HG02943 (cell line): ENCODE results near the gene FAM222B.

Experiments
- ATAC-seq: cut with Tn5 transposase; IDR thresholded peaks from one replicate; pipeline ENCODE4 v1.9.1; 2021; ENCODE audit warnings: mild to moderate bottlenecking, low read depth, moderate library complexity; ENCODE audit not compliant: unreplicated experiment

The FAM222B gene

GRCh38 chr17:28719021-28719433 is 123.6 kb downstream of the FAM222B start:
- ATAC-seq: no peak

DNA sequence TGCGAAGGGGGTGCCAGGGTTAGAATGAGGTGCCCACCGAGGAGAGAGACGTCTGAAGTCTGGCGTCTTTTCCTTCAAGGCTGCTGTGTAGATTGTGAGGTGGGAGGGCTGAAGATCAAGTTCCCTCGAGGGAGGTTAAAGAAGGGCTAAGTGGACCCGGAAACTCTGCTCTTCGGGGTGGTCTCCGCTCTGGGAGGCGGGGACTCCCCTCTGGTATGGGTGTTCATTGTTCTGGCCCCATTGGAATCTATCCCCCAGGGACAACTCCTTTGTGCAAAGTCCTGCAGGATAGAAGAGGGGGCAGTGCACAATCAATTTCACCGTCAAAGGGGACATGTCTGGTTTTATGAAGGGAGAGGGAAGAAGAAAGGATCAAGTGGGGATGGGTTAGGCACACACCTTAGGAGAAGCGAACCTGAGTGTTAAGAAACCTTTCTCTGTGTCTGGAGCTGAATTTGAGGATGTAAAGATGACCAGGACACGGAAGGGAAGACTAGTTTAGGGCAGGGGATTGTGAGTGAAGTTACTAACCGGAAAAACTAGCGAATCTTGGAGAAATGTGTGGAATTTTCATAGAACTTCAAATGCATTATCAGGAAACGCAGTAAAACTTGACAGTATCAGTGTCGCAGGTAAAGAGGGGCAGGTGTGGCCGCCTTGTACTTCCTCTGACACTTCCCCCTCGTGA is 124.1 kb downstream of the FAM222B start:
- no peak for ATAC-seq

DNA sequence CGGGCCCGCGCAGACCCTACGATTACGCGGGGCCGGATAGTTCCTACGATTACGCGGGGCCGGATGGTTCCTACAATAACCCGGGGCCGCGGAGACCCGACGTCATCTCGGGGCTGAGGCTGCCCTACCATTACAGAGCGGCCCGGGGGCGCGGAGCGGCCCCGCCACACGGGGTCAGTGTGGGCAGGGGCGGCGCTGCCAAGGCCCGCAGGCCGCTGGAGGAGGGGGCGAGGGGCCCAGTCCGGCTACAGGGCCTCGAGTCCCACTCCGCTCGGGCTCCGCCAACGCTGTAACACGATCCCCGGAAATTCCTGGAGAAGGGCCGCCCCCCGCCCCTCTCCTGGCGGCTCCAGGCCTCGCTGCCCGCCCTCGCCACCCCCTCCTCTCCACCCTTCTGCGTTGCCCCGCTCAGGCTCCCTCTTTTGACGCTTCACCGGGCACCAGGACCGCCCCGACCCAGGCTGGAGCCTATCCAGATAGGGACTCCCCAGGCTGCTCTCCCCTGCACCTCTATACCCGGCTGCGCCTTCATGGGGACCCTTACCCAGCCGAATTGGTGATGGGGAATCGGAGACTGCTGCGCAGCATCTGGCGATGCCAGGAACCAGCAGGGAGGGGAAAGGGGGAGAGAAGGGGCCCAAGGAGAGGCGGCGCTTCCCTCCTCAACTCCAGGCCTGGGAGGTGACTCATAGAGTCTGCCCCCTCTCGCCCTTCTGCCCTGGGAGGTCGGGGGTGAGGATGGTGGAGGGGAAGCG is 124.8 kb downstream of the FAM222B start, which contains the start of gene RAB34:
RAB34 (minus strand) TSS at position 291 of the 755 bp plus-strand sequence. CDS start 602 bp downstream, outside the sequence.
- ATAC-seq: no peak

DNA sequence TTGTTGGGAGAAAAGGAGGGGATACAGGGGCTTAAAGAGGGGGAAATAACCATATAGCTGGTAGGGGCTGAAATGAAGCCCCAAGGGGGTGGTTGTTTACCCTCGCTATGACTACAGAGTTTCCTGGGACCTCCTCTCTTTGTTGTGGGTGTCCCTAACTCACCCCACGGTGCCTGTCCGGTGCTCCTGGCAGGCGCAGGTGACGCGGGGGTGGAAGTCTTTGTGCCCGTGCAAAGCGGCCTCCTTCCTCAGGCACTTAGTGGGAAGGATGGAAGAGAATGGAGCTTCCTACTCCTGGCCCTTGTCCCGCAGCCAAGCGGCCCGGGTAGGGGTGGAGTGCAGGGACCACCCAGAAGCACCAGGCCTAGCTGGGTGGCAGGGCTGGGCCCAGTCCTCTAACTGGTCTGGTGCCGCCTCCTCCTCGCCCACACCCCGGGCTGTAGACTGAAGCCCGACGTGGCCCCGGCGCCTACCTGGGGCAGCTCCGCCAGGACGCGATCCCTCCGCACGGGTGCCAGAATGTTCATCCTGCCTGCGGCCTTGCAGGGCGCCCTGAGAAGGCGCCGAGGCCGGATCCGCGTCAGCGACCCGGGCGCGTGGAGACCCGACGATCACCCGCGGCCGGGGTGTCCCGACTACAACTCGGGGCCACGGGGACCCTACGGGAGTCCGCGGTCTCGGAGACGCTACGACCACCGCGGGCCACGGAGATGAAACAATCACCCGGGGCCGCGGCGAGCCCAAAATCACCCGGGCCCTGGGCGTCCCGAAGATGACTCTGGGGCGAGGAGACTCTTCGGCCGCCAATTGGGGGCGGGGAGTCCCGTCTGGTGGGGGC is 125.6 kb downstream of the FAM222B start:
- no peak for ATAC-seq

- ATAC-seq: no peak
These were observed 127.4 kb downstream of the FAM222B start for GRCh38 chr17:28715217-28715616.

DNA sequence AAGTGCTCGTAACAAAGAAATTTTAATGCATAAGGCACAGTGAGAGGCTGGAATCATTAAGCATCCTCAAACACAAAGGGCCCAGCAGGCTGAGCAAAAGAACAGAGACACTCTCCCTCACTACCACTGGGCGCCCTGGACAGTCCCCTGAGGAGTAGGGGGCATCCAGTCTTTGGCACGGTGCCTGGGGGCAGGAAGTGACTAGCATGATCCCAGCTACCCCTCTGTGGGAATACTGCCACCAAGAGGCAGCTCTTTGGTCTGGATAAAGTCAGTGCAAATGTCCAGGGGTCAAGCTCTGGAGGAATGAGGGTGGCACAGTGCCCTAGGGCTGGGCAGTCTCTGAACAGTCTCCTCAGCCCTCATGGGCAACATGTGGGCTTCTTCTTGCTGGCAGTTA is 128.3 kb downstream of the FAM222B start:
- ATAC-seq: no peak

- no peak for ATAC-seq
These were observed 129.7 kb downstream of the FAM222B start for GRCh38 chr17:28712705-28713415.

GRCh38 chr17:28712032-28712704 is 130.4 kb downstream of the FAM222B start:
- no peak for ATAC-seq

DNA sequence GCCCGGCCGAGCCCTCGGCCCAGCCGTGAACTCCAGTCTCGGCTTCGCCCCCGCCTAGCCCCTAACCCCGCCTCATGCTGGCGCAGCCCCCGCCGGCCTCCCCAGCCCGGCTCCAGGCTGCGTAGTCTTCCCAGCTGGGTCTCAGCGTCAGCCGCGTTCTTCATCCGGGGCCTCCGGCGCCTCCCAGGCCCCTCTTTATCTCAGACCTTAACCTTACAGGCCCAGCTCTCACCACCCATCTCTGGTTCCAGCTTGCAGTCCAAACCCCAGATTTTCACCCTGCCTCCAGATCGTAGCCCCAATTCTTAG is 130.9 kb downstream of the FAM222B start, which contains the start of gene PROCA1:
PROCA1 (minus strand) TSS at position 166 of the 309 bp plus-strand sequence. CDS start 228 bp downstream, outside the sequence.
- ATAC-seq: peak; percentile 21

DNA sequence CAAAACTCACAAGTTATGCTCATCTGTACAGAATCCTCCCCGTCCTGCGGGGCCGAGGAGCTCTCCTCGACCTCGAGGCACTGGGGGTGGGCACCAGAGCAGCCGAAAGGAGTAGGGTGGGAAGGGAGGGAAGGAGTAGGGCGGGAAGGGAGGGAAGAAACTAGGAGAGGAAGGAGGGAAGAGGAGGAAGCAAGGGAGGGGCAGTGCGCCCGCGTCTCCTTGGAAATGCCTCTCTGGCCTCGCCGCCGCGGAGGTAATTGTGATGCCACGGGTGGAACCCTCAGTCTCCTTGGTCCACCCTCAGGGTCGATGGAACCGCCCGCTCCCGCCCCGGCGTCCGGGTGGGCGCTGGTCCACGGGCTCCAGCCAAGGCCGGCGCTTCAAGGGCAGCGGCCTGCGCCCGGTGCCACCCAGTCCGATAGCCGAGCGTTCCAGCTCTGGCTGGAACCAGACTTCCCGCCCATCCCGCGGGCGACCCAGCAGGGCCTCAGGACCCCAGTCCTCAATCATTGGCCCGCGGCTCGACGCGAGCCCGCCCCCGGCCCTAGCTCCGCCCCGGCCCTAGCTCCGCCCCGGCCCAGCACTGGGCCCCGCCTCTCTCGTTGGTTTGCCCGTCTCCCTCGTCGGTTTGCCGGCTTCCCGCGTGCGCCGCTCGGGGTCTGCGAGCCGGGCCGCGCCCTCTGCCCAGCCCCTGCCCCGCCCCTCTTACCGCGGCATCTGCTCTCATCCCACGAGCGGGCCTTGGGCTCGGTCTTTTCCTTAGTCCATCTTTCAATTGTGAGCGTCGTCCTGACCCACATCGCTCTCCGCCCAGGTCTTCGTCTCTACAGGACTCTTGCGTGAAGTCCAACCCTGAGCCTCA is 131.5 kb downstream of the FAM222B start:
- peak; percentile 61 for ATAC-seq

DNA sequence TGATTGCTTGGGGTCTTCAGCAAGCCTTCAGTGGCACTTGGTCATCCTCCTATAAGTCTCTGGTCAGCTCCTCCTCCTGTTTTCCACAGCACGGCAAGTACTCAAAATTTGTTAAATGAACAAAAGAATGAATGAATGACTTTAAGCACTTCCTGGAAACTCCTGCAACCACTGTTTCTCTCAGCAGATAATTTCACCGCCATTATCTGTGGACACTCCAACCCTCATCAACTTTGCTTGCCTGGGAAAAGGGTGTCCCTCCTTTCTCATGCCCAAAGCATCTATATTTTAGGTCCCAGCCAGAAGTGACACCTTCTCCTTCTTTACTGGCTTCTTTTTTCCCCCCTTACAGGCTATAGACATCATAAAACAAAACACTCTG is 135.3 kb downstream of the FAM222B start:
- no peak for ATAC-seq

- no peak for ATAC-seq
These were observed 135.9 kb downstream of the FAM222B start for GRCh38 chr17:28706471-28707338.
